HCT116 (cell line): ENCODE measurements around the gene CTNND2.

ENCODE experiments used
- CTCF ChIP-seq, 3 experiments: fragments of 200-600 bp in 1 of 3; sonication (generic) in 1 of 3; IDR thresholded peaks in 2 of 3; conservative IDR thresholded peaks in 1 of 3; 2 replicates each; pipeline ENCODE4 v1.5.1; 2012 to 2017; ENCODE audit warnings: low read depth in 2 of 3, low read length in 2 of 3, antibody characterized with exemption in 1 of 3, borderline replicate concordance in 1 of 3, control low read depth in 1 of 3, mild to moderate bottlenecking in 1 of 3, mixed read lengths in 1 of 3, mixed run types in 1 of 3, moderate library complexity in 1 of 3; ENCODE audit not compliant: insufficient read depth in 1 of 3
- EZH2 ChIP-seq: fragments of 200-600 bp; sonication (generic); IDR thresholded peaks from 2 replicates; pipeline ENCODE4 v1.6.1; 2017; ENCODE audit warnings: antibody characterized with exemption, mixed run types
- POLR2A ChIP-seq: IDR thresholded peaks from 2 replicates; pipeline ENCODE4 v1.7.0; 2011; ENCODE audit warnings: borderline replicate concordance; ENCODE audit not compliant: insufficient read depth, insufficient read length; ENCODE audit errors: extremely low read depth
- POLR2AphosphoS5 ChIP-seq: IDR thresholded peaks from 2 replicates; pipeline ENCODE4 v1.6.1; 2011; ENCODE audit warnings: mild to moderate bottlenecking, low read depth, low read length, moderate library complexity
- REST ChIP-seq: IDR thresholded peaks from 2 replicates; pipeline ENCODE4 v1.6.1; 2012; ENCODE audit warnings: low read depth
- SP1 ChIP-seq: IDR thresholded peaks from 2 replicates; pipeline ENCODE4 v1.6.1; 2012; ENCODE audit warnings: low read depth
- TCF7L2 ChIP-seq: IDR thresholded peaks from 2 replicates; pipeline ENCODE4 v1.7.0; 2011; ENCODE audit warnings: borderline replicate concordance, inconsistent platforms; ENCODE audit not compliant: insufficient read depth, insufficient read length; ENCODE audit errors: extremely low read depth
- ZNF274 ChIP-seq: fragments of 200-500 bp; sonication (Bioruptor generic); IDR thresholded peaks from 2 replicates; pipeline ENCODE4 v1.6.1; 2014; ENCODE audit warnings: mild to moderate bottlenecking, low read depth, low read length, inconsistent platforms

GRCh38 chr5:11496137-11496719 lies 408.0 kb downstream of the CTNND2 start:
- TF ChIP-seq CTCF (IDR thresholded peaks at IDR 0.05 in 2 of 3, conservative IDR thresholded peaks at IDR 0.05 in 1 of 3; ENCODE audit: borderline replicate concordance in 1 of 3, insufficient read depth in 1 of 3, low read depth in 2 of 3, low read length in 2 of 3) = no peak
- TF ChIP-seq POLR2A = no peak
- no peak for TF ChIP-seq TCF7L2
- no peak for TF ChIP-seq SP1
- no peak for TF ChIP-seq REST
- no peak for TF ChIP-seq EZH2
- no peak for TF ChIP-seq POLR2AphosphoS5
- no peak for TF ChIP-seq ZNF274
